GM12878 (cell line): Measurements from ENCODE around the gene ROCK2. TPM values are rescaled to one million over a fixed set of nuclear protein-coding genes. Genes with fewer than 3 reads are reported as not detected.

Experiments
- ATAC-seq: fragments of 200-7000 bp; cut with Tn5 transposase; 3 replicates; pipeline ENCODE4 v1.9.1; 2020; ENCODE audit warnings: mild to moderate bottlenecking, moderate library complexity
- BruUV-seq: library from RNA; stranded (reverse); fragments of 400-500 nt; replicated peaks from 2 replicates; lab custom pipeline; 2021; lab: Mats Ljungman, UMichigan
- CTCF ChIA-PET: fragments of 300-600 bp; sonication (Branson Sonifier 250); formaldehyde crosslinking; extraction: SDS; loops from one replicate; lab custom pipeline; 2021; ENCODE audit warnings: inconsistent platforms; lab: Yijun Ruan, JAX
- POLR2A ChIA-PET: fragments of 350-600 bp; formaldehyde crosslinking; extraction: SDS; loops from one replicate; lab custom pipeline; 2021; ENCODE audit warnings: inconsistent platforms; lab: Charles Lee
- RAD21 ChIA-PET: fragments of 300-600 bp; sonication (Branson Sonifier 250); formaldehyde crosslinking; loops from one replicate; lab custom pipeline; 2023; ENCODE audit warnings: antibody characterized with exemption; ENCODE audit not compliant: unreplicated experiment; lab: Charles Lee
- SMC1A ChIA-PET: fragments of 300-600 bp; sonication (Branson Sonifier 250); formaldehyde crosslinking; loops from one replicate; lab custom pipeline; 2023; ENCODE audit not compliant: unreplicated experiment, uncharacterized antibody; lab: Charles Lee
- DNase-seq: peaks from one replicate; pipeline ENCODE4 v3.0.0-alpha.2; 2011; ENCODE audit warnings: low read depth, low spot score
- FAIRE-seq: peaks from 3 replicates; lab custom pipeline; 2011; peaks lifted over from hg19 to GRCh38; lab: Jason Lieb, UNC
- H2AFZ ChIP-seq: 2 replicates; pipeline ENCODE4 v1.6.0; 2011; ENCODE audit warnings: low read depth, low read length, control low read depth; ENCODE audit not compliant: control insufficient read depth
- H3K27ac ChIP-seq: 2 replicates; pipeline ENCODE4 v1.5.1; 2011; ENCODE audit warnings: control low read depth; ENCODE audit not compliant: control insufficient read depth, insufficient read depth
- H3K27me3 ChIP-seq, 2 experiments: replicated peaks in 1 of 2; 2 replicates each; pipeline versions ENCODE4 v1.6.0 to v1.6.1; 2011; ENCODE audit warnings: low read length in 1 of 2; ENCODE audit not compliant: control insufficient read depth in 2 of 2, insufficient read depth in 2 of 2
- H3K36me3 ChIP-seq, 2 experiments: 2 replicates each; pipeline ENCODE4 v1.5.1; 2011; ENCODE audit warnings: low read length in 1 of 2; ENCODE audit not compliant: control insufficient read depth in 2 of 2, insufficient read depth in 2 of 2
- H3K4me1 ChIP-seq: 2 replicates; pipeline ENCODE4 v1.6.1; 2011; ENCODE audit warnings: mild to moderate bottlenecking, low read length, moderate library complexity, mixed read lengths; ENCODE audit not compliant: control insufficient read depth, insufficient read depth
- H3K4me2 ChIP-seq: 2 replicates; pipeline ENCODE4 v1.6.0; 2011; ENCODE audit warnings: control low read depth; ENCODE audit not compliant: control insufficient read depth, insufficient read depth
- H3K4me3 ChIP-seq: fragments of 200-600 bp; sonication (generic); 2 replicates; pipeline ENCODE4 v1.5.1; 2016
- H3K79me2 ChIP-seq: 2 replicates; pipeline ENCODE4 v1.6.0; 2011; ENCODE audit warnings: low read length; ENCODE audit not compliant: control insufficient read depth, insufficient read depth
- H3K9ac ChIP-seq: 2 replicates; pipeline ENCODE4 v1.8.0; 2011; ENCODE audit warnings: low read length, control low read depth, mixed read lengths; ENCODE audit not compliant: control insufficient read depth, insufficient read depth
- H3K9me3 ChIP-seq: replicated peaks from 3 replicates; pipeline ENCODE4 v1.5.1; 2011; ENCODE audit warnings: mild to moderate bottlenecking, low read length; ENCODE audit not compliant: control insufficient read depth, insufficient read depth
- H4K20me1 ChIP-seq: 2 replicates; pipeline ENCODE4 v1.6.0; 2011; ENCODE audit not compliant: control insufficient read depth, insufficient read depth
- BACH1 ChIP-seq: fragments of 450-650 bp; IDR thresholded peaks from 2 replicates; pipeline ENCODE4 v1.6.1; 2017; ENCODE audit warnings: mild to moderate bottlenecking, borderline replicate concordance
- BRCA1 ChIP-seq: IDR thresholded peaks from 2 replicates; pipeline ENCODE4 v1.6.1; 2011; ENCODE audit warnings: low read depth, low read length, improper control_type of control experiment
- CHD4 ChIP-seq: fragments of 200-600 bp; sonication (generic); IDR thresholded peaks from 2 replicates; pipeline ENCODE4 v1.6.1; 2016; ENCODE audit warnings: mild to moderate bottlenecking
- FOXM1 ChIP-seq: IDR thresholded peaks from 2 replicates; pipeline ENCODE4 v1.6.1; 2012; ENCODE audit warnings: low read depth, mild to moderate bottlenecking, inconsistent platforms, low read length, moderate library complexity
- GABPA ChIP-seq: IDR thresholded peaks from 2 replicates; pipeline ENCODE4 v1.6.1; 2014; ENCODE audit warnings: antibody characterized with exemption, low read depth, mild to moderate bottlenecking, inconsistent platforms
- GATAD2B ChIP-seq: fragments of 450-650 bp; conservative IDR thresholded peaks from 2 replicates; pipeline ENCODE4 v1.6.1; 2017; ENCODE audit warnings: low read depth, mild to moderate bottlenecking, moderate library complexity
- HDGF ChIP-seq: fragments of 450-650 bp; IDR thresholded peaks from 2 replicates; pipeline ENCODE4 v1.6.1; 2016; ENCODE audit warnings: antibody characterized with exemption
- MYC ChIP-seq: IDR thresholded peaks from 2 replicates; pipeline ENCODE4 v1.6.1; 2011; ENCODE audit warnings: mild to moderate bottlenecking, low read length, moderate library complexity, inconsistent platforms; ENCODE audit not compliant: insufficient read depth, insufficient replicate concordance, insufficient read length, severe bottlenecking
- PAX5 ChIP-seq: IDR thresholded peaks from 2 replicates; pipeline ENCODE4 v1.6.1; 2011; ENCODE audit warnings: low read depth, low read length, borderline replicate concordance
- POLR2AphosphoS5 ChIP-seq: IDR thresholded peaks from 2 replicates; pipeline ENCODE4 v1.6.1; 2011; ENCODE audit warnings: mild to moderate bottlenecking, low read length, inconsistent platforms
- POU2F2 ChIP-seq: IDR thresholded peaks from 3 replicates; pipeline ENCODE4 v1.6.1; 2011; ENCODE audit warnings: low read depth, mild to moderate bottlenecking, low read length, borderline replicate concordance
- RCOR1 ChIP-seq: conservative IDR thresholded peaks from 2 replicates; pipeline ENCODE4 v1.6.1; 2012; ENCODE audit warnings: low read depth, low read length, improper control_type of control experiment
- SMAD1 ChIP-seq: fragments of 450-650 bp; IDR thresholded peaks from 2 replicates; pipeline ENCODE4 v1.6.1; 2018; ENCODE audit warnings: mild to moderate bottlenecking, low read depth; ENCODE audit not compliant: partially characterized antibody
- SMC3 ChIP-seq: IDR thresholded peaks from 2 replicates; pipeline ENCODE4 v1.6.1; 2011; ENCODE audit warnings: low read length, improper control_type of control experiment, borderline replicate concordance
- TAF1 ChIP-seq: IDR thresholded peaks from 2 replicates; pipeline ENCODE4 v1.6.1; 2011; ENCODE audit warnings: mild to moderate bottlenecking, low read depth, low read length, borderline replicate concordance
- USF2 ChIP-seq: IDR thresholded peaks from 2 replicates; pipeline ENCODE4 v1.6.1; 2011; ENCODE audit warnings: low read depth, low read length, improper control_type of control experiment, borderline replicate concordance
- ZNF622 ChIP-seq: fragments of 450-650 bp; IDR thresholded peaks from 2 replicates; pipeline ENCODE4 v1.6.1; 2017; ENCODE audit warnings: mild to moderate bottlenecking, inconsistent platforms
- WGBS: methylation state at CpG from one replicate; pipeline ENCODE4 v1.1.6; 2016; ENCODE audit warnings: low lambda C conversion rate; ENCODE audit not compliant: insufficient replicate concordance, insufficient coverage; ENCODE audit errors: missing lambda C conversion rate; 5-methylcytosine and 5-hydroxymethylcytosine counted together
- in situ Hi-C: fragments of 300-500 bp; cut with MboI; formaldehyde crosslinking; loops from 9 replicates; pipeline ENCODE4 v1.14.3; 2018; ENCODE audit warnings: mixed read lengths
- intact Hi-C: fragments of 100-400 bp; cut with micrococcal nuclease; formaldehyde crosslinking; loops from one replicate; pipeline ENCODE4 v1.14.2; 2022; ENCODE audit not compliant: unreplicated experiment
- polyA plus RNA-seq, 11 experiments: library from polyadenylated mRNA; depleted of rRNA in 4 of 11; unstranded in 6 of 11; stranded (reverse) in 5 of 11; fragments of >200 nt; fragmentation: Nextera tagmentation in 4 of 11; fragmentation: Illumina TruSeq in 1 of 11; extraction: Ambion mirVana in 4 of 11; extraction: Trizol in 1 of 11; gene quantifications; 1 replicate in 1 of 11; 2 replicates in 10 of 11; pipeline versions ENCODE4 v1.2.1 to v1.2.3, GENCODE V29; 2011 to 2016; ENCODE audit warnings: inconsistent platforms in 2 of 11, missing spikeins in 2 of 11, low read depth in 1 of 11
- total RNA-seq, 4 experiments: library from RNA; depleted of rRNA in 3 of 4; stranded (reverse); fragments of >200 nt in 3 of 4; fragmentation: Illumina TruSeq in 1 of 4; extraction: Trizol in 1 of 4; gene quantifications; 2 replicates each; pipeline versions ENCODE4 v1.2.1 to v1.2.3, GENCODE V29; 2013 to 2021

The ROCK2 gene
- total and polyA plus RNA-seq, 10 of the 15 experiments (the other 5 are each of a cell fraction or from before 2014, with no cell fraction given), result 4.6 to 22.1 (median 8.3) TPM

DNA sequence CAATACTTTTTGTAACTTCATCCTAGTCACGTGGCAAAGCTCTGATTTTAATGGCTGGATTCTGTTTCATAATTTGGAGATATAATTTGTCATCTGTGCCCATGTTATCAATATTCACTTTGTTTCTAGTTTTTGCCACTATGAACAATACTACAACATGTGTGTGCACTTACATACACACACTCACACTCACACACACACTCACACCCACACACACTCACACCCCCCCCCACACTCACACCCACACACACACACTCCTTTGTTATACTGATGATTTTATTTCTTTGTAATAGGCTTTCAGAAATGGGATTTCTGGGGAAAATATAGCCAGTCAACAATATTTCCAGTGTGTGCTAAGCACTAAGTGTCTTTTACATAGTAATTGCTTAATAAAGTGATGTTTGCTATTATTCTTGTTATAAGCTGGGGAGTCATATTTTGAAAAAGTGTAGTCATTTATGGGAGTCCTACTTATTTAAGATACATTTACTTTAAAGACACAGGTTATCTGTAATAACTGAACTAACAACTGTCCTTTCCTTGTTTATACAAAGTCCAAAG is 22.8 kb upstream of the ROCK2 start:
- WGBS, result 61% methylated on average over 1 of the region's 1 CpG
- RAD21 ChIA-PET, result no interaction called here
- POLR2A ChIA-PET, result interaction anchor here (0.7 kb wide), 1 partner anchor 140 kb away, joined by 3 read pairs; no protein-coding TSS in a partner anchor

DNA sequence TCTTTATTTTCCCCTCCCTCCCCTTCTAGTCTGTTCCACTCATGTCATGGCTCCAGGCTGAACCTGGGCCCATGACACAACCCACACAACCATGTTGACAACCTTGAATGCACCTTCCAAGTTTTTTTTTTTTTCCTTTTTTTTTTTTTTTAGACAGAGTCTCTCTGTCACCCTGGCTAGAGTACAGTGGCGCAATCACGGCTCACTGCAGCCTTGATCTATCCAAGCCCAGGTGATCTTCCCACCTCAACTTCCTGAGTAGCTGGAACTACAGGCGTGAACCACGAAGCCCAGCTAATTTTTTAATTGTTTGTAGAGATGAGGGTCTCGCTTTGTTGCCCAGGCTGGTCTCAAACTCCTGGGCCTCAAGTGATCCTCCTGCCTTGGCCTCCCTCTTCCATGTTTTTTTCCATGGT is 21.9 kb upstream of the ROCK2 start:
- in situ Hi-C loops, result no loop called here
- ChIA-PET CTCF (interaction anchor here (1.2 kb wide), 1 partner anchor 45 kb away, joined by 4 read pairs; no protein-coding TSS in a partner anchor), SMC1A (no interaction called here), RAD21 (no interaction called here), POLR2A (interaction anchor here (0.7 kb wide), 1 partner anchor 1498 kb away, joined by 5 read pairs; no protein-coding TSS in a partner anchor)
- Histone ChIP-seq H3K27ac (no peak overlapping the region), H3K4me3 (no peak overlapping the region), H3K9me3 (no peaks in the 10 kb centered on the region), H3K27me3 (no peaks in the 10 kb centered on the region), H3K79me2 (no peaks in the 10 kb centered on the region), H3K4me1 (no peaks in the 10 kb centered on the region), H2AFZ (no peak overlapping the region), H3K9ac (no peak overlapping the region), H3K36me3 (no peaks in the 10 kb centered on the region), H3K4me2 (no peak overlapping the region), H4K20me1 (no peaks in the 10 kb centered on the region)
- BruUV-seq, result no TSS peak
- ATAC-seq, result no peak
- DNase-seq, result no peak
- no peak for FAIRE-seq
- WGBS, result 78% methylated on average over 5 of the region's 5 CpGs
- TF ChIP-seq GATAD2B, result no peak
- TF ChIP-seq USF2, result no peak
- no peak for TF ChIP-seq SMC3
- no peak for TF ChIP-seq POLR2AphosphoS5
- no peak for TF ChIP-seq GABPA
- TF ChIP-seq TAF1, result no peak
- no peak for TF ChIP-seq SMAD1
- no peak for TF ChIP-seq HDGF
- TF ChIP-seq CHD4, result no peak
- TF ChIP-seq, all 136 proteins: peak for 0
- intact Hi-C loops, result no loop called here

More for the DNA sequence above, 22.8 kb upstream of the ROCK2 start:
- ChIA-PET SMC1A (interaction anchor here (0.8 kb wide), 1 partner anchor 41 kb away, joined by 3 read pairs; no protein-coding TSS in a partner anchor), CTCF (interaction anchor here (1.2 to 1.6 kb wide), 3 partner anchors 10 to 133 kb away, joined by 4 to 5 read pairs (median 4); no protein-coding TSS in a partner anchor)
- no peak overlapping the region for H3K4me3 ChIP-seq
- no peak for DNase-seq
- H3K9me3 ChIP-seq, result no peaks in the 10 kb centered on the region
- intact Hi-C loops, result no loop called here
- BruUV-seq, result no TSS peak
- H2AFZ ChIP-seq, result no peak overlapping the region
- no peak for FAIRE-seq
- H3K27me3 ChIP-seq, result no peaks in the 10 kb centered on the region
- H3K27ac ChIP-seq, result no peak overlapping the region
- TF ChIP-seq FOXM1 (no peak), MYC (no peak), RCOR1 (no peak), BRCA1 (no peak), HDGF (no peak), POU2F2 (no peak), CHD4 (no peak), BACH1 (no peak), ZNF622 (no peak), GABPA (no peak), PAX5 (no peak)
- in situ Hi-C loops, result no loop called here
- H3K79me2 ChIP-seq, result no peaks in the 10 kb centered on the region
- no peak overlapping the region for H3K4me2 ChIP-seq
- no peak overlapping the region for H3K9ac ChIP-seq
- H3K36me3 ChIP-seq, result no peaks in the 10 kb centered on the region
- no peak for ATAC-seq
- H3K4me1 ChIP-seq, result no peaks in the 10 kb centered on the region
- no peaks in the 10 kb centered on the region for H4K20me1 ChIP-seq
